GM19438 (cell line): Measurements from ENCODE around the gene TSPY3.
"Not testable (repeated sequence)": the region's sequence is repeated elsewhere in the genome, so short reads cannot be mapped to it uniquely, and the experiment has no call there.

ENCODE experiments used
- ATAC-seq: cut with Tn5 transposase; IDR thresholded peaks from one replicate; pipeline ENCODE4 v1.9.1; 2021; ENCODE audit warnings: low read depth; ENCODE audit not compliant: unreplicated experiment

The TSPY3 gene, protein sequence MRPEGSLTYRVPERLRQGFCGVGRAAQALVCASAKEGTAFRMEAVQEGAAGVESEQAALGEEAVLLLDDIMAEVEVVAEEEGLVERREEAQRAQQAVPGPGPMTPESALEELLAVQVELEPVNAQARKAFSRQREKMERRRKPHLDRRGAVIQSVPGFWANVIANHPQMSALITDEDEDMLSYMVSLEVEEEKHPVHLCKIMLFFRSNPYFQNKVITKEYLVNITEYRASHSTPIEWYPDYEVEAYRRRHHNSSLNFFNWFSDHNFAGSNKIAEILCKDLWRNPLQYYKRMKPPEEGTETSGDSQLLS

DNA sequence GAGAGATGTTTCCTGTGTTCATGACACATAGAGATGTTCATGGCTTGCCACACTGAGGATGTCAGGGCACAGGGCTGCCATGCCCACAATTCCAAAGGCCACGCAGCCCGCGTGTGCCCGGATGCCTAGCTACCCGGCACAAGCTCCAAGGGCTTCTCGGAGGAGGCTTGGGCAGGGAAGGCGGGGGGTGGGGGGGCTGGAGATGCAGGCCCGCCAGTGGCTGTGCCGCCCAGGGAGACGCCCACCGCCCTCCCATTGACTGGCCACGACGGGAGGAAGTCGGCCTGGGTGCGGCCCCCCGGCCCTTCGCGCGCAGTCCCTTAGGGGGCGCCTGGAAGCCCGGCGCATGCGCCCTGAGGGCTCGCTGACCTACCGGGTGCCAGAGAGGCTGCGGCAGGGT, at the start of gene TSPY3:
TSPY3 (plus strand) TSS at position 301 of the 400 bp plus-strand sequence; CDS start at position 347, 46 bp downstream.
- ATAC-seq = not testable (repeated sequence)

DNA sequence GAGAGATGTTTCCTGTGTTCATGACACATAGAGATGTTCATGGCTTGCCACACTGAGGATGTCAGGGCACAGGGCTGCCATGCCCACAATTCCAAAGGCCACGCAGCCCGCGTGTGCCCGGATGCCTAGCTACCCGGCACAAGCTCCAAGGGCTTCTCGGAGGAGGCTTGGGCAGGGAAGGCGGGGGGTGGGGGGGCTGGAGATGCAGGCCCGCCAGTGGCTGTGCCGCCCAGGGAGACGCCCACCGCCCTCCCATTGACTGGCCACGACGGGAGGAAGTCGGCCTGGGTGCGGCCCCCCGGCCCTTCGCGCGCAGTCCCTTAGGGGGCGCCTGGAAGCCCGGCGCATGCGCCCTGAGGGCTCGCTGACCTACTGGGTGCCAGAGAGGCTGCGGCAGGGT, 40.7 kb upstream of the TSPY3 start, which contains the start of gene TSPY8:
TSPY8 (plus strand) TSS at position 301 of the 400 bp plus-strand sequence; CDS start at position 347, 46 bp downstream.
- ATAC-seq = not testable (repeated sequence)

DNA sequence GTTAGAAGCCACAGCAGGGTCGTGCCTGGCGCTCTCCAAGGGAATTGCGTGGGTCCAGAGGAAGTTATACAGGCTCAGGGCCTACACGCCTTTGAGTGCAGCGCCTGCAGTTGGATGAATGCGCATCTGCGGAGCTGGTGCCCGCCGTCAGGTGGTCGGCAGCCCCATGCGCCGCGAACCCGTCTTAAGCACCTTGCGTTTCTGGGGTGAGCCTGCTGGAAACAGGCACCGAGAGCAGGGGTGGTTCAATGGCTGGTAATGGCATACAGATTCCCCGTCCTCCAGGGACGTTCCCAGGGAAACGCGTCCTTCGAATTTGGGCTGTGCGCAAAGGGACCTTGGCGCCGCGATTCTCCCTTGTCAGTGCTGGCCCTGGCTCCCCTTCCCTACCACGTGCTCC, 1.7 kb upstream of the TSPY3 start:
- not testable (repeated sequence) for ATAC-seq
